ENCODE results near the gene WNT9B.

- no peak for TF ChIP-seq CTCF (conservative IDR thresholded peaks at IDR 0.05; ENCODE audit: low read depth, low read length)
- no peak for TF ChIP-seq EZH2 (IDR thresholded peaks at IDR 0.05; ENCODE audit: borderline replicate concordance, low read depth, low read length, poor library complexity, severe bottlenecking)
These were observed 38.7 kb downstream of the WNT9B start for GRCh38 chr17:46889992-46890564.

Measured in A673 (cell line).